ENCODE measurements around the gene C21orf58. TPM values are rescaled to one million over a fixed set of nuclear protein-coding genes. Genes with fewer than 3 reads are reported as not detected.

The C21orf58 gene
- total and polyA plus RNA-seq, 2 experiments from 2014 or later: 17.7 to 23.9 TPM

DNA sequence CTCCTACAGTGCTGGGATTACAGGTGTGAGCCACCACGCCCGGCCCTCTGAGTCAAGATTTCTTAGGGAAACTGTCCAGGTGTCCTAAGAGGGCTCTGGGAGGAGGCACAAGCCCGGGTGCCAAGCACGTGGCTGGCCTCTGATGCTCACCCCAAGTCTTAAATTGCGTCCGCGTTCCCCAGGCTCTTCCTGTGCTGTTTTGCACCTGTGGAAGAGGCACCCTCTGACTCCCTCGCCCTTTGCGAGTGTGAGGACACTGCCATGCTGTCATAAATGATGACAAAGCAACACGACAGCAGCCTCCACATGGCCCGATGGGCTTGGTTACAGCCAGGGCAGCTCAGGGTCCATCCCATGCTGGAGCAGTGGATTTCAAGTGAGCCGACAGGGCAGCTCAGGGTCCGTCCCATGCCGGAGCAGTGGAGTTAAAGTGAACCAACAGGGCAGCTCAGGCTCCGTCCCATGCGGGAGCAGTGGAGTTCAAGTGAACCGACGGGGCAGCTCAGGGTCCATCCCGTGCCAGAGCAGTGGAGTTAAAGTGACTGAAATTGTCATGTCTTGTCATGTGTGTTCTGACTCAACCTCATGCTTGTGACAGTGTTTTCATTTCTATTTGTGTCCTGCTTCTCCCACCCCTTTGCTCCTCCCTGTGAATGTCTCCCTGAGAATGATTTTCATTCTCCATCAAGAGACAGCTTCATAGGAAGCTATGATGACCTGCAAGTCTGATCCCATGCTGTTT is 34.2 kb upstream of the C21orf58 start:
- H3F3A ChIP-seq (replicated peaks; ENCODE audit: low read depth): no peaks in the 10 kb centered on the region
- no peaks in the 10 kb centered on the region; the same call in 1 of the 2 replicates for H4K20me1 ChIP-seq (replicated peaks; ENCODE audit: insufficient read depth)
- no peak overlapping the region for H3K27ac ChIP-seq (ENCODE audit: low read depth)
- TF ChIP-seq, protein P1, sequence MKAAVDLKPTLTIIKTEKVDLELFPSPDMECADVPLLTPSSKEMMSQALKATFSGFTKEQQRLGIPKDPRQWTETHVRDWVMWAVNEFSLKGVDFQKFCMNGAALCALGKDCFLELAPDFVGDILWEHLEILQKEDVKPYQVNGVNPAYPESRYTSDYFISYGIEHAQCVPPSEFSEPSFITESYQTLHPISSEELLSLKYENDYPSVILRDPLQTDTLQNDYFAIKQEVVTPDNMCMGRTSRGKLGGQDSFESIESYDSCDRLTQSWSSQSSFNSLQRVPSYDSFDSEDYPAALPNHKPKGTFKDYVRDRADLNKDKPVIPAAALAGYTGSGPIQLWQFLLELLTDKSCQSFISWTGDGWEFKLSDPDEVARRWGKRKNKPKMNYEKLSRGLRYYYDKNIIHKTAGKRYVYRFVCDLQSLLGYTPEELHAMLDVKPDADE (IDR thresholded peaks at IDR 0.05): no peak
- TF ChIP-seq, protein P2, sequence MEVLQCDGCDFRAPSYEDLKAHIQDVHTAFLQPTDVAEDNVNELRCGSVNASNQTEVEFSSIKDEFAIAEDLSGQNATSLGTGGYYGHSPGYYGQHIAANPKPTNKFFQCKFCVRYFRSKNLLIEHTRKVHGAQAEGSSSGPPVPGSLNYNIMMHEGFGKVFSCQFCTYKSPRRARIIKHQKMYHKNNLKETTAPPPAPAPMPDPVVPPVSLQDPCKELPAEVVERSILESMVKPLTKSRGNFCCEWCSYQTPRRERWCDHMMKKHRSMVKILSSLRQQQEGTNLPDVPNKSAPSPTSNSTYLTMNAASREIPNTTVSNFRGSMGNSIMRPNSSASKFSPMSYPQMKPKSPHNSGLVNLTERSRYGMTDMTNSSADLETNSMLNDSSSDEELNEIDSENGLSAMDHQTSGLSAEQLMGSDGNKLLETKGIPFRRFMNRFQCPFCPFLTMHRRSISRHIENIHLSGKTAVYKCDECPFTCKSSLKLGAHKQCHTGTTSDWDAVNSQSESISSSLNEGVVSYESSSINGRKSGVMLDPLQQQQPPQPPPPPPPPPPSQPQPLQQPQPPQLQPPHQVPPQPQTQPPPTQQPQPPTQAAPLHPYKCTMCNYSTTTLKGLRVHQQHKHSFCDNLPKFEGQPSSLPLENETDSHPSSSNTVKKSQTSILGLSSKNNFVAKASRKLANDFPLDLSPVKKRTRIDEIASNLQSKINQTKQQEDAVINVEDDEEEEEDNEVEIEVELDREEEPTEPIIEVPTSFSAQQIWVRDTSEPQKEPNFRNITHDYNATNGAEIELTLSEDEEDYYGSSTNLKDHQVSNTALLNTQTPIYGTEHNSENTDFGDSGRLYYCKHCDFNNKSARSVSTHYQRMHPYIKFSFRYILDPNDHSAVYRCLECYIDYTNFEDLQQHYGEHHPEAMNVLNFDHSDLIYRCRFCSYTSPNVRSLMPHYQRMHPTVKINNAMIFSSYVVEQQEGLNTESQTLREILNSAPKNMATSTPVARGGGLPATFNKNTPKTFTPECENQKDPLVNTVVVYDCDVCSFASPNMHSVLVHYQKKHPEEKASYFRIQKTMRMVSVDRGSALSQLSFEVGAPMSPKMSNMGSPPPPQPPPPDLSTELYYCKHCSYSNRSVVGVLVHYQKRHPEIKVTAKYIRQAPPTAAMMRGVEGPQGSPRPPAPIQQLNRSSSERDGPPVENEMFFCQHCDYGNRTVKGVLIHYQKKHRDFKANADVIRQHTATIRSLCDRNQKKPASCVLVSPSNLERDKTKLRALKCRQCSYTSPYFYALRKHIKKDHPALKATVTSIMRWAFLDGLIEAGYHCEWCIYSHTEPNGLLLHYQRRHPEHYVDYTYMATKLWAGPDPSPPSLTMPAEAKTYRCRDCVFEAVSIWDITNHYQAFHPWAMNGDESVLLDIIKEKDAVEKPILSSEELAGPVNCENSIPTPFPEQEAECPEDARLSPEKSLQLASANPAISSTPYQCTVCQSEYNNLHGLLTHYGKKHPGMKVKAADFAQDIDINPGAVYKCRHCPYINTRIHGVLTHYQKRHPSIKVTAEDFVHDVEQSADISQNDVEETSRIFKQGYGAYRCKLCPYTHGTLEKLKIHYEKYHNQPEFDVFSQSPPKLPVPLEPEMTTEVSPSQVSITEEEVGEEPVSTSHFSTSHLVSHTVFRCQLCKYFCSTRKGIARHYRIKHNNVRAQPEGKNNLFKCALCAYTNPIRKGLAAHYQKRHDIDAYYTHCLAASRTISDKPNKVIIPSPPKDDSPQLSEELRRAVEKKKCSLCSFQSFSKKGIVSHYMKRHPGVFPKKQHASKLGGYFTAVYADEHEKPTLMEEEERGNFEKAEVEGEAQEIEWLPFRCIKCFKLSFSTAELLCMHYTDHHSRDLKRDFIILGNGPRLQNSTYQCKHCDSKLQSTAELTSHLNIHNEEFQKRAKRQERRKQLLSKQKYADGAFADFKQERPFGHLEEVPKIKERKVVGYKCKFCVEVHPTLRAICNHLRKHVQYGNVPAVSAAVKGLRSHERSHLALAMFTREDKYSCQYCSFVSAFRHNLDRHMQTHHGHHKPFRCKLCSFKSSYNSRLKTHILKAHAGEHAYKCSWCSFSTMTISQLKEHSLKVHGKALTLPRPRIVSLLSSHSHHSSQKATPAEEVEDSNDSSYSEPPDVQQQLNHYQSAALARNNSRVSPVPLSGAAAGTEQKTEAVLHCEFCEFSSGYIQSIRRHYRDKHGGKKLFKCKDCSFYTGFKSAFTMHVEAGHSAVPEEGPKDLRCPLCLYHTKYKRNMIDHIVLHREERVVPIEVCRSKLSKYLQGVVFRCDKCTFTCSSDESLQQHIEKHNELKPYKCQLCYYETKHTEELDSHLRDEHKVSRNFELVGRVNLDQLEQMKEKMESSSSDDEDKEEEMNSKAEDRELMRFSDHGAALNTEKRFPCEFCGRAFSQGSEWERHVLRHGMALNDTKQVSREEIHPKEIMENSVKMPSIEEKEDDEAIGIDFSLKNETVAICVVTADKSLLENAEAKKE (CRISPR knock-in tag; IDR thresholded peaks at IDR 0.05): no peak
- TF ChIP-seq ZNF114 (CRISPR knock-in tag; IDR thresholded peaks at IDR 0.05): no peak
- TF ChIP-seq NANOG (IDR thresholded peaks at IDR 0.05; ENCODE audit: borderline replicate concordance): no peak
- TF ChIP-seq CTCF (conservative IDR thresholded peaks at IDR 0.05; ENCODE audit: low read depth in 2 of 2): no peak
- TF ChIP-seq STAT1 (IDR thresholded peaks at IDR 0.05; ENCODE audit: unreplicated experiment): no peak
- TF ChIP-seq JUNB (IDR thresholded peaks at IDR 0.05; ENCODE audit: unreplicated experiment): no peak
- TF ChIP-seq POLR2AphosphoS5 (IDR thresholded peaks at IDR 0.05; ENCODE audit: low read depth): no peak
- no peak for TF ChIP-seq EZH2 (IDR thresholded peaks at IDR 0.05; ENCODE audit: low read depth, unreplicated experiment)
- TF ChIP-seq, protein P3, sequence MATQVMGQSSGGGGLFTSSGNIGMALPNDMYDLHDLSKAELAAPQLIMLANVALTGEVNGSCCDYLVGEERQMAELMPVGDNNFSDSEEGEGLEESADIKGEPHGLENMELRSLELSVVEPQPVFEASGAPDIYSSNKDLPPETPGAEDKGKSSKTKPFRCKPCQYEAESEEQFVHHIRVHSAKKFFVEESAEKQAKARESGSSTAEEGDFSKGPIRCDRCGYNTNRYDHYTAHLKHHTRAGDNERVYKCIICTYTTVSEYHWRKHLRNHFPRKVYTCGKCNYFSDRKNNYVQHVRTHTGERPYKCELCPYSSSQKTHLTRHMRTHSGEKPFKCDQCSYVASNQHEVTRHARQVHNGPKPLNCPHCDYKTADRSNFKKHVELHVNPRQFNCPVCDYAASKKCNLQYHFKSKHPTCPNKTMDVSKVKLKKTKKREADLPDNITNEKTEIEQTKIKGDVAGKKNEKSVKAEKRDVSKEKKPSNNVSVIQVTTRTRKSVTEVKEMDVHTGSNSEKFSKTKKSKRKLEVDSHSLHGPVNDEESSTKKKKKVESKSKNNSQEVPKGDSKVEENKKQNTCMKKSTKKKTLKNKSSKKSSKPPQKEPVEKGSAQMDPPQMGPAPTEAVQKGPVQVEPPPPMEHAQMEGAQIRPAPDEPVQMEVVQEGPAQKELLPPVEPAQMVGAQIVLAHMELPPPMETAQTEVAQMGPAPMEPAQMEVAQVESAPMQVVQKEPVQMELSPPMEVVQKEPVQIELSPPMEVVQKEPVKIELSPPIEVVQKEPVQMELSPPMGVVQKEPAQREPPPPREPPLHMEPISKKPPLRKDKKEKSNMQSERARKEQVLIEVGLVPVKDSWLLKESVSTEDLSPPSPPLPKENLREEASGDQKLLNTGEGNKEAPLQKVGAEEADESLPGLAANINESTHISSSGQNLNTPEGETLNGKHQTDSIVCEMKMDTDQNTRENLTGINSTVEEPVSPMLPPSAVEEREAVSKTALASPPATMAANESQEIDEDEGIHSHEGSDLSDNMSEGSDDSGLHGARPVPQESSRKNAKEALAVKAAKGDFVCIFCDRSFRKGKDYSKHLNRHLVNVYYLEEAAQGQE (IDR thresholded peaks at IDR 0.05; ENCODE audit: unreplicated experiment): no peak
- TF ChIP-seq EZH2phosphoT487 (IDR thresholded peaks at IDR 0.05; ENCODE audit: unreplicated experiment): no peak
- TF ChIP-seq ZNF331 (CRISPR knock-in tag; IDR thresholded peaks at IDR 0.05; ENCODE audit: low read depth): no peak
- no peak for TF ChIP-seq CREB1 (CRISPR knock-in tag; IDR thresholded peaks at IDR 0.05; ENCODE audit: low read depth)
- Mint-ChIP-seq H3K9me3 (no peaks in the 10 kb centered on the region), H3K27ac (no peak overlapping the region), H3K36me3 (ENCODE audit: low read depth) (peaks cover 60% of the 10 kb centered on the region), H3K27me3 (ENCODE audit: insufficient read depth, low read depth, poor library complexity) (peaks cover 15% of the 10 kb centered on the region), H3K4me3 (no peak overlapping the region), H3K4me1 (no peaks in the 10 kb centered on the region)
- no peak for ATAC-seq
- no peaks in the 10 kb centered on the region for H3K9me2 ChIP-seq (ENCODE audit: insufficient read depth)
- peaks cover 15% of the 10 kb centered on the region; the same call in 1 of the 2 replicates for H3K79me2 ChIP-seq (replicated peaks; ENCODE audit: insufficient read depth)
- H3K4me2 ChIP-seq: no peak overlapping the region
- no peak for DNase-seq (ENCODE audit: low spot score)
- no peak overlapping the region for H3K4me3 ChIP-seq
- no peak overlapping the region for H2AFZ ChIP-seq
- H3K4me1 ChIP-seq (ENCODE audit: insufficient read depth): no peaks in the 10 kb centered on the region
- peaks cover 12% of the 10 kb centered on the region for H3K36me3 ChIP-seq (ENCODE audit: insufficient read depth)
- H3K27me3 ChIP-seq (ENCODE audit: insufficient read depth): no peaks in the 10 kb centered on the region

Data from GM23338 (cell line).